Measurements from ENCODE around the gene CD44. TPM values are rescaled to one million over a fixed set of nuclear protein-coding genes. Genes with fewer than 3 reads are reported as not detected.

Gene CD44
- total and polyA plus RNA-seq, 4 donors: 4.1 to 26.9 (median 14.6) TPM

DNA sequence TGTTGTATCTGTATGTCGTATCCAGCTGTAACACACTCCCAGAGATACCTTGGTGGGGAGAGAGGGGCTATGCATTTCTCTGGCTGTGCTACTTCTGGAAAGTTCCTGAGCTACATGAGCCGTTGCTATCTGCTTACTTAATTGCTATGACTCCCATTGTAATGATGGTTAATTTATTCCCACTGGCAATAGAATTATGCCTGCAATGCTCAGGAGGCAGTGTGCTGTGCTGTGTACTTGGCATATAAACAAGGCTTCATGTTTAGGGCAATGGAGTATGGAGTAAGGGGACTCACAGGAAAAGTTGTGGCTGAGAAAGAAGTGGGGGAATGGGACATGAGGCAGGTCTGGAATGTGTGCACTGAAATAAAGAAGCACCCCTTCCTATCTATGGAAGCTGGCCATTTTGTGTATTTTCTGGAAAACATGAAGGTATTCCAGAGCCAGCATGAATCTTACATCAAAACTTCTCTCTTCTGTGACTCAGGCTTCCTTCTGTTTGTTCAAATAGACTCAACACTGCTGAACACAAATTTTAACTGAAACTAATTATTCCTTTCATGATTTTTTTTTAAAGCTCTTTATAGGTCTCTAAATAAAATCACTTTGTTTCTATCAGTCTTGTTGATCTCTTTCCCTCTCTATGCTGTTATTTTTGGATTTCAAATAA, 40.6 kb downstream of the CD44 start (continued):
- TF ChIP-seq, protein P1, sequence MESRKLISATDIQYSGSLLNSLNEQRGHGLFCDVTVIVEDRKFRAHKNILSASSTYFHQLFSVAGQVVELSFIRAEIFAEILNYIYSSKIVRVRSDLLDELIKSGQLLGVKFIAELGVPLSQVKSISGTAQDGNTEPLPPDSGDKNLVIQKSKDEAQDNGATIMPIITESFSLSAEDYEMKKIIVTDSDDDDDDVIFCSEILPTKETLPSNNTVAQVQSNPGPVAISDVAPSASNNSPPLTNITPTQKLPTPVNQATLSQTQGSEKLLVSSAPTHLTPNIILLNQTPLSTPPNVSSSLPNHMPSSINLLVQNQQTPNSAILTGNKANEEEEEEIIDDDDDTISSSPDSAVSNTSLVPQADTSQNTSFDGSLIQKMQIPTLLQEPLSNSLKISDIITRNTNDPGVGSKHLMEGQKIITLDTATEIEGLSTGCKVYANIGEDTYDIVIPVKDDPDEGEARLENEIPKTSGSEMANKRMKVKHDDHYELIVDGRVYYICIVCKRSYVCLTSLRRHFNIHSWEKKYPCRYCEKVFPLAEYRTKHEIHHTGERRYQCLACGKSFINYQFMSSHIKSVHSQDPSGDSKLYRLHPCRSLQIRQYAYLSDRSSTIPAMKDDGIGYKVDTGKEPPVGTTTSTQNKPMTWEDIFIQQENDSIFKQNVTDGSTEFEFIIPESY (IDR thresholded peaks at IDR 0.05): no peak
- TF ChIP-seq TAF1 (conservative IDR thresholded peaks at IDR 0.05): no peak
- no peak for TF ChIP-seq NR2F2 (IDR thresholded peaks at IDR 0.05)
- TF ChIP-seq, protein P2, sequence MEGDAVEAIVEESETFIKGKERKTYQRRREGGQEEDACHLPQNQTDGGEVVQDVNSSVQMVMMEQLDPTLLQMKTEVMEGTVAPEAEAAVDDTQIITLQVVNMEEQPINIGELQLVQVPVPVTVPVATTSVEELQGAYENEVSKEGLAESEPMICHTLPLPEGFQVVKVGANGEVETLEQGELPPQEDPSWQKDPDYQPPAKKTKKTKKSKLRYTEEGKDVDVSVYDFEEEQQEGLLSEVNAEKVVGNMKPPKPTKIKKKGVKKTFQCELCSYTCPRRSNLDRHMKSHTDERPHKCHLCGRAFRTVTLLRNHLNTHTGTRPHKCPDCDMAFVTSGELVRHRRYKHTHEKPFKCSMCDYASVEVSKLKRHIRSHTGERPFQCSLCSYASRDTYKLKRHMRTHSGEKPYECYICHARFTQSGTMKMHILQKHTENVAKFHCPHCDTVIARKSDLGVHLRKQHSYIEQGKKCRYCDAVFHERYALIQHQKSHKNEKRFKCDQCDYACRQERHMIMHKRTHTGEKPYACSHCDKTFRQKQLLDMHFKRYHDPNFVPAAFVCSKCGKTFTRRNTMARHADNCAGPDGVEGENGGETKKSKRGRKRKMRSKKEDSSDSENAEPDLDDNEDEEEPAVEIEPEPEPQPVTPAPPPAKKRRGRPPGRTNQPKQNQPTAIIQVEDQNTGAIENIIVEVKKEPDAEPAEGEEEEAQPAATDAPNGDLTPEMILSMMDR (IDR thresholded peaks at IDR 0.05; ENCODE audit: low read depth, low read length, missing input control): no peak
- no peak for TF ChIP-seq GABPA (IDR thresholded peaks at IDR 0.05 in 1 of 2, conservative IDR thresholded peaks at IDR 0.05 in 1 of 2)
- TF ChIP-seq, protein P3, sequence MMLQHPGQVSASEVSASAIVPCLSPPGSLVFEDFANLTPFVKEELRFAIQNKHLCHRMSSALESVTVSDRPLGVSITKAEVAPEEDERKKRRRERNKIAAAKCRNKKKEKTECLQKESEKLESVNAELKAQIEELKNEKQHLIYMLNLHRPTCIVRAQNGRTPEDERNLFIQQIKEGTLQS (IDR thresholded peaks at IDR 0.05): no peak

DNA sequence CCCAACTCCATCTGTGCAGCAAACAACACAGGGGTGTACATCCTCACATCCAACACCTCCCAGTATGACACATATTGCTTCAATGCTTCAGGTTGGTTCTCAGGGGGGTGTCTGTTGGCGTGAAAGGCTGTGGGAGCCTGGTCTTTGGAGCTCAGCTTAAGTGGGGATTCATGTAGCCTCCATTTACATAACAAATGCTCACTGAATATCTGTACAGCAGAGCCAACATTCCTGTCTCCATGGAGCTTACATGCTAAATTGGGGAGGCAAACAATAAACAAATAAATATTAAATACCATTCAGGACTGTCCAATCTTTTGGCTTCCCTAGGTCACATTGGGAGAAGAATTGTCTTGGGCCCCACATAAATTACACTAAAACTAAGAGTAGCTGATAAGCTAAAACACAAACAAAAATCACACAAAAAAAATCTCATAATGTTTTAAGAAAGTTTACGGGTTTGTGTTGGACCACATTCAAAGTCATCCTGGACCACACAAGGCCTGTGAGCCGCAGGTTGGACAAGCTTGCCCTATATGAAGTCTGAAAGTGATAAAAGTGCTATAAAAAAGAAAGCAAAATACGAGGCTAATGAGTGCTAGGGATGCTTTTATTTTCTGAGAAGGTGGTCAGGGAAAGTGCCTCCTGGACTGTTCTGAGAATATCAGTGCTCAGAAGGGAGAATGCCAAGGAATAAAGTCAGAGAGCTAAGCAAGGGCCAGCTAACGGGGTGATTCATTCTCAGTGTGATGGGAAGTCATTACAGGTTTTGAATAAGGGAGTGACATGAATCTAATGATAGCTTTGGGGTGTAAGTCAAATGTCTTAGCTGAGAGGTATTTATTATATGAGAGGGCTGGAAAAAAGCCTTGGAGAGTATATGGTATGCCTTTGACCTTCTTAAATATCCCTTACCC, 41.6 kb downstream of the CD44 start:
- no peak overlapping the region for H3K4me3 ChIP-seq (ENCODE audit: low read depth in 1 of 3, low read length in 3 of 3)
- H3K4me1 ChIP-seq (ENCODE audit: control insufficient read depth in 4 of 4, insufficient read depth in 4 of 4, low read length in 3 of 4): peaks cover 0 to 3% (median 1%) of the 10 kb centered on the region in 4 donors
- DNase-seq (ENCODE audit: low spot score): no peak
- 89% methylated on average over 5 of the region's 5 CpGs for WGBS
- peaks cover 0 to 2% (median 0%) of the 10 kb centered on the region in 4 donors for H3K36me3 ChIP-seq (ENCODE audit: control insufficient read depth in 4 of 4, insufficient read depth in 3 of 4, low read depth in 1 of 4, low read length in 3 of 4)
- TF ChIP-seq JUND (IDR thresholded peaks at IDR 0.05) (no peak), FOXA2 (IDR thresholded peaks at IDR 0.05) (no peak), FOXA1 (IDR thresholded peaks at IDR 0.05) (no peak)
- TF ChIP-seq, protein P4, sequence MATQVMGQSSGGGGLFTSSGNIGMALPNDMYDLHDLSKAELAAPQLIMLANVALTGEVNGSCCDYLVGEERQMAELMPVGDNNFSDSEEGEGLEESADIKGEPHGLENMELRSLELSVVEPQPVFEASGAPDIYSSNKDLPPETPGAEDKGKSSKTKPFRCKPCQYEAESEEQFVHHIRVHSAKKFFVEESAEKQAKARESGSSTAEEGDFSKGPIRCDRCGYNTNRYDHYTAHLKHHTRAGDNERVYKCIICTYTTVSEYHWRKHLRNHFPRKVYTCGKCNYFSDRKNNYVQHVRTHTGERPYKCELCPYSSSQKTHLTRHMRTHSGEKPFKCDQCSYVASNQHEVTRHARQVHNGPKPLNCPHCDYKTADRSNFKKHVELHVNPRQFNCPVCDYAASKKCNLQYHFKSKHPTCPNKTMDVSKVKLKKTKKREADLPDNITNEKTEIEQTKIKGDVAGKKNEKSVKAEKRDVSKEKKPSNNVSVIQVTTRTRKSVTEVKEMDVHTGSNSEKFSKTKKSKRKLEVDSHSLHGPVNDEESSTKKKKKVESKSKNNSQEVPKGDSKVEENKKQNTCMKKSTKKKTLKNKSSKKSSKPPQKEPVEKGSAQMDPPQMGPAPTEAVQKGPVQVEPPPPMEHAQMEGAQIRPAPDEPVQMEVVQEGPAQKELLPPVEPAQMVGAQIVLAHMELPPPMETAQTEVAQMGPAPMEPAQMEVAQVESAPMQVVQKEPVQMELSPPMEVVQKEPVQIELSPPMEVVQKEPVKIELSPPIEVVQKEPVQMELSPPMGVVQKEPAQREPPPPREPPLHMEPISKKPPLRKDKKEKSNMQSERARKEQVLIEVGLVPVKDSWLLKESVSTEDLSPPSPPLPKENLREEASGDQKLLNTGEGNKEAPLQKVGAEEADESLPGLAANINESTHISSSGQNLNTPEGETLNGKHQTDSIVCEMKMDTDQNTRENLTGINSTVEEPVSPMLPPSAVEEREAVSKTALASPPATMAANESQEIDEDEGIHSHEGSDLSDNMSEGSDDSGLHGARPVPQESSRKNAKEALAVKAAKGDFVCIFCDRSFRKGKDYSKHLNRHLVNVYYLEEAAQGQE (IDR thresholded peaks at IDR 0.05): no peak
- TF ChIP-seq, protein P2 (IDR thresholded peaks at IDR 0.05; ENCODE audit: low read depth, low read length, missing input control): no peak
- H3K27ac ChIP-seq (ENCODE audit: low read depth in 1 of 2, low read length in 2 of 2): no peak overlapping the region
- no peaks in the 10 kb centered on the region for H3K9me3 ChIP-seq (ENCODE audit: control insufficient read depth in 4 of 4, low read length in 3 of 4)
- no peak overlapping the region for H3K9ac ChIP-seq (ENCODE audit: low read depth in 1 of 2, low read length in 2 of 2)
- H3K27me3 ChIP-seq (ENCODE audit: control insufficient read depth in 4 of 4, insufficient read depth in 4 of 4, low read length in 3 of 4): no peaks in the 10 kb centered on the region
